Epithelial cell of proximal tubule (primary cell): ENCODE measurements around the gene EFCAB6. TPM values are rescaled to one million over a fixed set of nuclear protein-coding genes. Genes with fewer than 3 reads are reported as not detected.

Experiments
- DNase-seq: peaks from one replicate; pipeline ENCODE4 v3.0.0-alpha.2; 2011; ENCODE audit warnings: low read depth
- H3K4me3 ChIP-seq: 2 replicates; pipeline ENCODE4 v1.5.1; 2011; ENCODE audit warnings: low read depth, mild to moderate bottlenecking, low read length
- CTCF ChIP-seq: conservative IDR thresholded peaks from 2 replicates; pipeline ENCODE4 v1.5.1; 2012; ENCODE audit warnings: low read depth, mild to moderate bottlenecking, low read length
- total RNA-seq: library from RNA; depleted of rRNA; stranded (reverse); fragments of >200 nt; gene quantifications from 2 replicates; pipeline ENCODE4 v1.2.3, GENCODE V29; 2015

The EFCAB6 gene
- total RNA-seq, 1 donor from 2014 or later, result 0.23 TPM

GRCh38 chr22:43627485-43628213 is 184.5 kb downstream of the EFCAB6 start:
- TF ChIP-seq CTCF, result no peak
- DNase-seq, result no peak
- H3K4me3 ChIP-seq, result no peak overlapping the region

- no peak overlapping the region for H3K4me3 ChIP-seq
- no peak for DNase-seq
- no peak for TF ChIP-seq CTCF
Measured at GRCh38 chr22:43625242-43625641, 186.9 kb downstream of the EFCAB6 start.

DNA sequence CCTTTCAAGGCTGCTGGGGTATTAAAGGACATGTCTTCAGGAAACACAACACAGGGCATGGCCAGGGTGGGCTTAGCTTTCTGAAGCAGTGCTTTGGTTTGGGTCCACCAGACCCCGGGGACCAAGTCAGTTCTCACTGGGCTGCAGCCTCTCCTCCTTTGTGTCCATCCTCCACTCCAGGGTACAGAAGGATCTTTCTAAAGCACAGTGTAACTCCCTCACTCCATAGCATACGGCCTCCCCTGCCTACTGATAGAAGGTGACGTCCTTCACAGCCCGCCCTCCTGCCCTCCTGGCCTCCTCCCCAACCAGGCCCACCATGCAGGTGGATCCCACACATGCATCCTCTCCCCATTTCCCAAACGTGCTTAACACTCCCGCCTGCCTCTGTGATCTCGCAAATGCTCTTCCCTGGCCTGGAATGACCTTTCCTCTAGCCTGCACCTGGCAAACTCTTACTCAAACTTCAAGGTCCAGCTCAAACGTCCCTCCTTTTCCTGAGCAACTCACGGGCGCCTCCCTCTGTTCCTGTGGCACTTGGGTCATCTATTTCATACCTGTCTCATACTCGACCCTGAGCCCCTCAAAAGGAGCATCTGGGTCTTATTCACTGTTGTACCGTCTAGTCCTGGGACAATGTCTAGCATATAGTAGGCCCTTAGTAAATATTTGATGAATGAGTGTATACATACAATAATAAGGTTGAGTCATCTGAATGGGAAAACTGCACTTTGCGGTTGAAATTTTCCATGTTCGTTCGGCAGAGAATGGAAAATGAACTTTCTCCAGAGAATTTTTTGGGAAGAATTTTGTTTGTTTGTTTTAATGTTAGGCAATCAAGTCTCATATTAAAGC is 187.7 kb downstream of the EFCAB6 start:
- no peak for TF ChIP-seq CTCF
- DNase-seq, result no peak
- H3K4me3 ChIP-seq, result no peak overlapping the region

GRCh38 chr22:43622886-43623285 is 189.2 kb downstream of the EFCAB6 start:
- DNase-seq, result no peak
- no peak overlapping the region for H3K4me3 ChIP-seq
- TF ChIP-seq CTCF, result no peak

GRCh38 chr22:43620197-43620596 is 191.9 kb downstream of the EFCAB6 start:
- H3K4me3 ChIP-seq, result no peak overlapping the region
- no peak for DNase-seq
- no peak for TF ChIP-seq CTCF

GRCh38 chr22:43618517-43618916 is 193.6 kb downstream of the EFCAB6 start:
- no peak for DNase-seq
- TF ChIP-seq CTCF, result no peak
- no peak overlapping the region for H3K4me3 ChIP-seq
